CD4-positive, alpha-beta T cell treated with Interleukin-12 subunit alpha and Interleukin-12 subunit beta, for 1 hour (primary cell): ENCODE measurements around the gene CCNL2.
A peak's percentile ranks its signal among the peaks of the same experiment; 100 is the strongest.

Experiments used
- DNase-seq: peaks from one replicate; pipeline ENCODE4 v3.0.0-alpha.2; 2020

Gene CCNL2

GRCh38 chr1:1354271-1355247 lies 44.6 kb downstream of the CCNL2 start:
- DNase-seq, result peak; percentile 37

GRCh38 chr1:1353389-1354151 lies 45.6 kb downstream of the CCNL2 start:
- no peak for DNase-seq

DNA sequence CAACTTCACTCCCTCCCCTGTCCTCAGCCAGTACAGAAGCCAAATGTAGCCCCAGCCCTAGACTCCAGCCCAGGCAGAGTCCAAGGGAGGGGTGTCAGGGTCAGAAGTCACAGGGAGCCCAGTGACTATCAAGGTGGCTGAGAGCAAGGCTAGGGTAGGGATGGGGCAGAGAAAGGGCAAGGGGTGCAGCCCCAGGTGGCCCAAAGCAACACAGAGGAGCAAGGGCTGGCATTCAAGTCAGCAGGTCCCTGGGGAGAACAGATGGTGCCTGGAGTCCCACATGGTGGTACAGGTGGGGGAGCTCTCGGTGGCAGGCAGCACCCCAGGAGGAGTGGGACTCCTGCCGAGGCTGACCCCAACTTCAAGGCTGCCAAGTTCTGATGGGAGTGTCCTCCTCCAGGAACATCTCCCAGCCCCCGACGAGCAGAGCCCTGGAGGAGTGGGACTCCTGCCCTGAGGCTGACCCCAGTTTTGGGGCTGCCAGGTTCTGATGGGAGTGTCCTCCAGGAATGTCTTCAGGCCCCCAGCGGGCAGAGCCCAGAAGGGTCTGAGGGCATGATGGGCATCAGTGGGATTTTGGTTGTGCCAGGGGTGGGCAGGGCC lies 46.2 kb downstream of the CCNL2 start:
- no peak for DNase-seq

- no peak for DNase-seq
These were observed 47.4 kb downstream of the CCNL2 start for GRCh38 chr1:1351511-1352427.

- DNase-seq, result peak; percentile 74
These were observed 49.7 kb downstream of the CCNL2 start, which contains the start of gene DVL1 for GRCh38 chr1:1349256-1350012. TSS of gene DVL1 (minus strand) at chr1:1349418. CDS start at chr1:1349065, 353 bp downstream.

DNA sequence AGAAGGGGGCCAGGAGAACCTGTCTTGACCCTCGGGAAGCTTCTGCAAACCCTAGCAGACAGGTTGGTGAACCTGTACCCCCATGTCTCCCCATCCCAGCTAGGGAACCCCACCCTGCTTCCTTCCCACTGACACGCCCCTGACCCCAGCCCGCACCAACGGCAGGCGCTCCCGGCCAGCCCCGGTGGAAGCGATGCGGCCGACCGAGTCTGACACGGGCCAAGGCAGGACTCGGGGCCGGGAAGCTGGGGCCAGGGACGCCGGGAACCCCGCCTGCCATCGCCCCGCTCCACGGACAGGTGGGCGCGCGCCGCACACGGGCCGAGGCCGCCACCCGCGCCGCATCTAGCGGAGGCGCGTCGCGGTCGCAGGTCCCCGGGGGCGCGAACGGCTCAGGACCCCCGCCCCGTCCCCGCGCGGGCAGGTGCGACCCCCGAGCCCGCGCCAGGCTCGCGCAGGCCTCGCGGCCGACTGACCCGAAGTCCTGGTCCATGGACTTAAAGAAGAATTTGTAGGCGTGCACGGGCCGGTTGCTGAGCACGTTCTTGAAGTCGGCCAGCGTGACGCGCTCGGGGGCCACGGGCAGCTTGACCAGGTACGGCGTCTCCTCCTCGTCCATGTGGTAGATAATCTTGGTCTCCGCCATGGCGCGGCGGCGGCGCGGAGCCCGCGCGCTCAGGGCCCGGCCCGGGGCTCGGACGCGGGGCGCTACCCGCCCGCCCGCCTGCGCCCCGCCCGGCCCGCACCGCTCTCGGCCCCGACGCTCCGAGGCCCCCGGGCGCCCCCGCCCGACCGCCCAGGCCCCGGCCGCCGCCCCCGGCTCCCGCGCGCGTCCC lies 50.5 kb downstream of the CCNL2 start:
- no peak for DNase-seq

DNA sequence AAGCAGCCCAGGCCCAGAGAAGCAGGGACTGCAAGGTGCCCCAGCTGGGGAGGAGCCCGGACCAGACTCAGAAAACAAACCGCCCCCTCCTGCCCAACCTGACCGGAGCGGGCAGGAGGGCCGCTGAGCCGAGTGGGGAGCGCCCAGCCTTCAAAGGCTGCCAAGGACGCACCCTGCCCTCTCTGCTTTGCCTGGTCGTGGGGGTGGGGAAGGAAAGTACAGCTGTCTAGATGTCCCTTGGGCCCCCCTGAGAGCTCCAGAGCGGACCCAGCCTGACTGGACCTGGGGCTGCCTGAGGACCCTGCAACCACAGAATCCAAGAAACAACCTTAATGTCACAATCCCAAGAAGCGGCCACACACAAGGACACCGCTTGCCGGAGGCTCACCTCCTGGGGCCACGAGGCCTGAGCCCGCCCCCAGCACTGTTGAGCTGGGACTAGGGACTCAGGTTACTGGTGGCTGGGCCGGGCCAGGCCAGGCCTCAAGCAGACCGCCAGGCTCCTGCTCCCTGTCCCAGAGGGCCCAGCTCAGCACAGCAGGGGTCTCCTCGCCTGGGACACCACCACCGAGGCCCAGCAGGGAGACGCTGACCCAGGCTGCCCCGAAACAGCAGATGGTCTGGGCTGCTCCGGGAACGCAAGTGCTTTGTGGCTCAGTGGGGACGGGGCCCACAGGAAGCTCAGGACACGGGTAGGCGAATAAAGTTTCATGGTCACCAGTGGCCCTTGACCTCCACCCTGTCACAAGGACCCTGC lies 51.3 kb downstream of the CCNL2 start:
- no peak for DNase-seq

GRCh38 chr1:1347026-1347595 lies 52.0 kb downstream of the CCNL2 start:
- DNase-seq, result no peak

- no peak for DNase-seq
These were observed 52.6 kb downstream of the CCNL2 start for GRCh38 chr1:1346501-1346890.

DNA sequence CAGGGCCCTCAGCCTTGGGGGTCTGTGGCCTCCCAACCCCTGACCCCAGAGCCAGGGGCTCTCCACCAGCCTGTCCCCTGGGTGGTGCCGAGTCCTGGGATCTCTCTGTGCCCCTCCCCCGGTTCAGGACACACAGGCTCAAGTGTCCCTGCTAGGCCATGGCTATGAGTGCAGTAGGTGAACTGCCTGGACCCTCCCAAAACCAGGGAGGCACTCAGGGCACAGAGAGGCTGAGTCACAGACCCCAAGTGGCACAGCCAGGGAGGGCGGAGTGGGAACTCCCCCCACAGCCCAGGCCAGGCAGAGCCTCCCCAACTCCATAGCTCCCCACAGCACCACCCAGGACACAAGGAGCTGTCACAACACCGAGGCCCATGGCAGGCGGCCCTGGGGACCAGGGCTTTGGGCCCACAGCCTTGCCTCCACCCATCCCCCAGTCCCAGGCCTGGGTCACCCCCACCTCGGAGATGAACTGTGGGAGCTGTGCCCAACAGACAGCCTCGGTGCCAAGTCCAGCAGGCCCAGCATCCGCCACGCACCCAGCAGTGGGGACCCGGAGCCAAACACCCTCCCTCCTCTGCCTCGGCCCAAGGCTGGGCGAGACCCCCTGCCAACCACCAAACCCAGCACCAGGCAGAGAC lies 53.2 kb downstream of the CCNL2 start:
- no peak for DNase-seq

- DNase-seq, result no peak
These were observed 53.8 kb downstream of the CCNL2 start for GRCh38 chr1:1345384-1345783.

GRCh38 chr1:1344655-1345361 lies 54.3 kb downstream of the CCNL2 start:
- DNase-seq, result no peak

DNA sequence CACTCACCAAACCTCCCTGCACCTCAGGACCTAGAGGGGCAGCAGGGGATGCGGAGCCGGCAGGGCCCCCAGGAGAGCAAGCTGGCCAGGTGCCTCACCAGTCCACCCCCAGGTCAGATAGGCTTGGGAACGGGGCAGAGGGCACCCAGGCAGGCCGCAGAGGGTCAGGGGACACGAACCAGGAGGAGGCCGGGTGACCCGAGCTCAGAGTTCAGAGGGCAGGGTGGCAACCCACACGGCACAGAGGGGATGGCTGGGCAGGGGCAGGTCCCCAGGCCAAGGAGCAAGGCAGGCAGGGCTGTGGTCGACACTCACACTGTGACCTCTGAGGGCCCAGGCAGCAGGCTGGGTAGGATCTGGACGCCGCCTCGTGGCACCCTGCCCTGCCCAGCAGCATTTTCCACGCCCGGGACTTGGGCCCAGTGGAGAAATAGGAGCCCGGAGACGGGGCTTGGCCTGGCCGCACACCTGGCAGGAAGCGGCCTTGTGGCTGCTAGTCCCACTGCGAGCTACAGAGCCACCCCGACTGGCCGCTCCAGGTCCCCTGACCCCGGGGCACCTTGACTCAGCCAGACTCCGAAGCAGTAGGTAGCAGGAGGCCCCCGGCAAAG lies 55.2 kb downstream of the CCNL2 start:
- no peak for DNase-seq

DNA sequence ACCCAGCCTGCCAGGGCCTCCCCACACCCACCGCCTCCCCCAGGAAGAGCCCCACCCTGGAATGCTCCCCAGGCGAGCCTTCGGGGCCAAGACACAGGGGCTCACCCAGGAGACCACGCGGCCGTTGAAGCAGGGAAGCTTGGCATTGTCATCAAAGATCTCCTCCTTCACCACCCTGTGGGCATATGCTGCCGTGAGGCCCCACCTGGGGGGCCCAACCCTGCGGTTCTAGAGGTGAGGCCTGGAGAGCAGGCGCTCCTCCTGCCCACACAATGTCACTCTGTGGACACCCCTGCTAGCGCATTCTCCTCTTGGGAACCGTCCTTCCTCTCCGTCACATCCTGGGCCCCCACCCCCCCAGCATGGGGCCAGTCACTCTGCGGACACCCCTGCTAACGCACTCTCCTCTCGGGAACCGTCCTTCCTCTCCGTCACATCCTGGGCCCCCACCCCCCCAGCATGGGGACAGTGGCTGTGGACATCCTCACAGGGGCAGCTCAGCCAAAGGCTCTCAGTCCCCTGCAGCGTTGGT lies 56.5 kb downstream of the CCNL2 start:
- no peak for DNase-seq

GRCh38 chr1:1342061-1342562 lies 57.0 kb downstream of the CCNL2 start:
- DNase-seq, result no peak

- no peak for DNase-seq
These were observed 57.5 kb downstream of the CCNL2 start for GRCh38 chr1:1341549-1342021.
